ENCODE measurements around the gene PRDM12.

The PRDM12 gene

DNA sequence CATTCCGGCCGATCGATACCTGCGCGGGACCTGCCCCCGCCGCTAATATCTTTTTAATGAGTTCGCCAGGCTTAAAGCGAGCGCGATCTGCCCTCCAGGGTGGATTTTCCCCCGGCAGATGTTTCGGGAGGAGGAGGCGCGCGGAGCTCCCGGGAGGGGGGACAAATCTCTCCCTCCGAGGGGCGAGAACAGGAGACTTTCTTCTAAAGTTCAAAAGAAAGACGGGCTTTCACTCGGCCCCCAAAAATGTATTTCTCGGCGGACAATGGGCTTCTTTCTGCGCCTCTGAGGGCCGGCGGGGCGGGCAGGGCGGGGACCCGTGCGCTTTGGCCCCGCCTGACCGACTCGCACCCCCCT is 4.1 kb upstream of the PRDM12 start:
- TF ChIP-seq CTCF (IDR thresholded peaks at IDR 0.05; ENCODE audit: control insufficient read depth, insufficient read depth, low read depth, low read length, missing control alignments), result no peak
- H3K4me3 ChIP-seq (ENCODE audit: control insufficient read depth, low read depth, low read length), result no peak overlapping the region
- DNase-seq (ENCODE audit: low read depth), result no peak

- TF ChIP-seq CTCF (IDR thresholded peaks at IDR 0.05; ENCODE audit: control insufficient read depth, insufficient read depth, low read depth, low read length, missing control alignments), result no peak
- peak overlapping the region; percentile 5 for H3K4me3 ChIP-seq (ENCODE audit: control insufficient read depth, low read depth, low read length)
- DNase-seq (ENCODE audit: low read depth), result no peak
These were observed 3.5 kb upstream of the PRDM12 start for GRCh38 chr9:130660683-130661450.

- TF ChIP-seq CTCF (IDR thresholded peaks at IDR 0.05; ENCODE audit: control insufficient read depth, insufficient read depth, low read depth, low read length, missing control alignments), result no peak
- no peak for DNase-seq (ENCODE audit: low read depth)
- no peak overlapping the region for H3K4me3 ChIP-seq (ENCODE audit: control insufficient read depth, low read depth, low read length)
These were observed 2.8 kb upstream of the PRDM12 start for GRCh38 chr9:130661451-130662098.

DNA sequence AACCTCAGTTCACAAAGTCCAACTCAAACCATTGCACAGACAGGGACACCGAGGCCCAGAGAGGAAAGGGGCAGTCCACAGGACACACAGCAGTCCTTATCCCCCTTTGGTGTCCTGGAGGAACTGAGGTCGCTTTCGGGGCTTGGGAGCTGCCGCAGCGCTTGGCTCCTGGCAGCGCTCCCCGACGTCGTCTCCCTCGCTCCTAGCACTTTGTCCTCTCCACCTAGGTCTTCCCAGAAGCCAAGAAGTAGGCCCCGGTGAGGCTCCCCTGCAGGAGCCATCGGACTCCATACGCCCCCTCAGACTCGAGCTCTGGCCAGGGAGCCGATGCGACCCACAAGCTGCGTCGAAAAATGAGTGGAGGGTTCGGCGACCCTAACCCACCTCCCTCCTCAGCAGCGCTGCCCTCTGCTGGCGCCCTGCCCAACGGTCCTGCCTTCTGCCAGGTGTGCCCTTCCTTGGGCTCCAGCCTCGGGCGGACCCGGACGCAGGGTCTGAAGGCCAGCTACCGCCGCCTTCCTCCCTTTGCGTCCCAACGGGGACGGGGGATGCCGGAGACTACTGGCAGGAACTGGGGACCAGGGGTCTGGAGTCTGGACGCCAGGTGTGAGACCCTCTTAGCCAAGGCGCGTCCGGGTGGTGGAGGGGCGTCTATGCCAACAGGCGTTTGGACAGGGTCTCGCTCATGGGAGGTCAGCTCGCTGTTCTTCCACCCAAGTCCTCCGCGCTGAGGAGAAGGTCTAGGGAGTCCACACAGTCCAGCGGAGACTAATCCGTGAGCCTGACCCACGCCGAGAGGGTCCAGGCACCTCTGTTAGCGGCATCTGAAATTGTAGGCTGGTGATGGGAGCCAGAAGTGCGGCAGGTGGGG is 2.1 kb upstream of the PRDM12 start:
- no peak for DNase-seq (ENCODE audit: low read depth)
- TF ChIP-seq CTCF (IDR thresholded peaks at IDR 0.05; ENCODE audit: control insufficient read depth, insufficient read depth, low read depth, low read length, missing control alignments), result no peak

DNA sequence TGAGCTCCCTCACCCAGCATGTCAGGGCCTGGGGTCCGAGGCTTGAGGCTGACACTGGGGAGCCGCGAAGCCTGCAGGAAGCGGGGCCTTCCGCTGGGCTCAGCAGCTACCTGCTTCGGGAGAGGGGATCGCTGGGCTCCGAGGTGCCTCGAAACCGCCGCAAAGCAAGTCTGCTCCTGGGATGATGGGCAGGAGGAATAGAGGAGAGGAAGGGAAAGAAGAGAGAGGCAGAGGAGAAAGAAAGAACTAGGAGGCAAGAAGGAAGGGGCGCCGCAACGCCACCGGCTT is 1.5 kb upstream of the PRDM12 start:
- DNase-seq (ENCODE audit: low read depth), result no peak
- no peak for TF ChIP-seq CTCF (IDR thresholded peaks at IDR 0.05; ENCODE audit: control insufficient read depth, insufficient read depth, low read depth, low read length, missing control alignments)
- no peak overlapping the region for H3K4me3 ChIP-seq (ENCODE audit: control insufficient read depth, low read depth, low read length)

More for the DNA sequence above, 2.1 kb upstream of the PRDM12 start:
- no peak overlapping the region for H3K4me3 ChIP-seq (ENCODE audit: control insufficient read depth, low read depth, low read length)

DNA sequence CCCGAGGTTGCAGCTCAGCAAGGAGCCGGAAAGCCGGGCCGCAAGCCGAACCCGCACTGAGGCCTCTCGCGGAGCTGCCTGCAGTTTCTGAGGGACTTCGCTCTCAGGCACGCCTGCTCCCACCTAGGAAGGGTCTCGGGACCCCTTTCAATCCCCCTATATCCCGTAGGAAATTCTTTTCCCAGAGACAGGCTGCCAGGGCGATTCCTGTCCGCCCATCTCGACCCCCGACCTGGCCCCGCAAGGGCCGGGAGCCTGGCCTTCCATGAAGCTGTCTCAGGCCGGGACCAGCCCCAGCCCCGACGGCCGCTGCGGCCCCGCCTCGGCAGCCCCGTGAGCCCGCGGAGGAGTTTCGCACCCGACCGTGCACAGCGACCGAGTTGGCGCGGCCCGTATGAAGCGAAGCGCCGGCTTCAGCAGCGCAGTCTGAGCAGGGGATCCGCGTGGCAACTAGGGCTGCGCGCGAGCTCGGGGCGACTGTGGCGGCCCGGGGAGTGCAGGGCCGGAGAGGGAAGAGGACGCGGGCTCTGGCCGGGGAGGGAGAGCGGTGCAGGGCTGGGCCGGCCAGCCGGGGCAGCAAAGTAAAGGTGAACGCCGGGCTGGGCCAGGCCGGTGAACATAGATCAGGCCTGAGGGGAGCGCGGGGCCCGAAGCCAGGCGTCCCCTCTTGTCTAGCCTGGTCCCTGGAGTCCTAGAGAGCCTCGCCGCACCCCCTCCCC is 977 bp upstream of the PRDM12 start:
- DNase-seq (ENCODE audit: low read depth), result no peak
- TF ChIP-seq CTCF (IDR thresholded peaks at IDR 0.05; ENCODE audit: control insufficient read depth, insufficient read depth, low read depth, low read length, missing control alignments), result no peak
- H3K4me3 ChIP-seq (ENCODE audit: control insufficient read depth, low read depth, low read length), result no peak overlapping the region

All from AG09309 (cell line).